Keratinocyte (primary cell): ENCODE measurements around the gene IRF2BP1.

ENCODE experiments used
- CTCF ChIP-seq, 3 experiments: IDR thresholded peaks in 1 of 3; conservative IDR thresholded peaks in 1 of 3; optimal IDR thresholded peaks in 1 of 3; 2 replicates in 2 of 3; 3 replicates in 1 of 3; pipeline versions ENCODE3 to v1.5.1; 2011; ENCODE audit warnings: low read length in 3 of 3, mild to moderate bottlenecking in 3 of 3, moderate library complexity in 2 of 3, control low read depth in 1 of 3, inconsistent platforms in 1 of 3; ENCODE audit not compliant: insufficient read depth in 2 of 3; ENCODE audit errors: extremely low read depth in 1 of 3
- EZH2 ChIP-seq: IDR thresholded peaks from one replicate; pipeline ENCODE4 v1.6.1; 2012; ENCODE audit warnings: inconsistent platforms, mild to moderate bottlenecking, low read length, moderate library complexity

GRCh38 chr19:45882652-45883585, 3.0 kb downstream of the IRF2BP1 start:
- TF ChIP-seq CTCF (optimal IDR thresholded peaks at IDR 0.05 in 1 of 3, IDR thresholded peaks at IDR 0.05 in 1 of 3, conservative IDR thresholded peaks at IDR 0.05 in 1 of 3; ENCODE audit: extremely low read depth in 1 of 3, insufficient read depth in 2 of 3, low read length in 3 of 3), result peak; percentile 99
- TF ChIP-seq EZH2, result no peak
